ENCODE measurements around the gene TMEM132D. TPM values are rescaled to one million over a fixed set of nuclear protein-coding genes. Genes with fewer than 3 reads are reported as not detected.

Gene TMEM132D
- total RNA-seq, 2 experiments from 2014 or later = not detected

GRCh38 chr12:129025055-129025454 is 878.8 kb downstream of the TMEM132D start:
- ChIA-PET POLR2A (no interaction called here), CTCF (ENCODE audit: unreplicated experiment) (no interaction called here)
- Histone ChIP-seq H3K4me3 (ENCODE audit: low read depth, low read length, poor library complexity, severe bottlenecking) (no peak overlapping the region), H3K4me1 (ENCODE audit: insufficient read depth, low read length, poor library complexity, severe bottlenecking) (no peaks in the 10 kb centered on the region), H4K20me1 (ENCODE audit: insufficient read depth, low read length) (no peaks in the 10 kb centered on the region), H3K36me3 (ENCODE audit: insufficient read depth, low read length) (no peaks in the 10 kb centered on the region), H3K79me2 (ENCODE audit: insufficient read depth, low read depth, low read length) (no peaks in the 10 kb centered on the region), H2AFZ (ENCODE audit: low read length) (no peak overlapping the region), H3K9me2 (ENCODE audit: insufficient read depth, low read length) (no peaks in the 10 kb centered on the region), H3K4me2 (ENCODE audit: low read length) (no peak overlapping the region), H3K27ac (ENCODE audit: low read depth, low read length, poor library complexity, severe bottlenecking) (no peak overlapping the region), H3K9me3 (ENCODE audit: low read length) (no peaks in the 10 kb centered on the region)
- DNase-seq (ENCODE audit: low spot score) = no peak
- intact Hi-C loops (cut with micrococcal nuclease; ENCODE audit: unreplicated experiment) = no loop called here
- BruUV-seq (replicated peaks) = no TSS peak
- no peak for TF ChIP-seq EZH2phosphoT487 (IDR thresholded peaks at IDR 0.05; ENCODE audit: borderline replicate concordance, low read depth, low read length)
- TF ChIP-seq, protein P1, sequence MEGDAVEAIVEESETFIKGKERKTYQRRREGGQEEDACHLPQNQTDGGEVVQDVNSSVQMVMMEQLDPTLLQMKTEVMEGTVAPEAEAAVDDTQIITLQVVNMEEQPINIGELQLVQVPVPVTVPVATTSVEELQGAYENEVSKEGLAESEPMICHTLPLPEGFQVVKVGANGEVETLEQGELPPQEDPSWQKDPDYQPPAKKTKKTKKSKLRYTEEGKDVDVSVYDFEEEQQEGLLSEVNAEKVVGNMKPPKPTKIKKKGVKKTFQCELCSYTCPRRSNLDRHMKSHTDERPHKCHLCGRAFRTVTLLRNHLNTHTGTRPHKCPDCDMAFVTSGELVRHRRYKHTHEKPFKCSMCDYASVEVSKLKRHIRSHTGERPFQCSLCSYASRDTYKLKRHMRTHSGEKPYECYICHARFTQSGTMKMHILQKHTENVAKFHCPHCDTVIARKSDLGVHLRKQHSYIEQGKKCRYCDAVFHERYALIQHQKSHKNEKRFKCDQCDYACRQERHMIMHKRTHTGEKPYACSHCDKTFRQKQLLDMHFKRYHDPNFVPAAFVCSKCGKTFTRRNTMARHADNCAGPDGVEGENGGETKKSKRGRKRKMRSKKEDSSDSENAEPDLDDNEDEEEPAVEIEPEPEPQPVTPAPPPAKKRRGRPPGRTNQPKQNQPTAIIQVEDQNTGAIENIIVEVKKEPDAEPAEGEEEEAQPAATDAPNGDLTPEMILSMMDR (conservative IDR thresholded peaks at IDR 0.05; ENCODE audit: low read length) = no peak

Small RNA genes within 50 kb of the gene (small RNA-seq; reads per million reads assigned to genes)
- not detected for gene RF02271

All from OCI-LY7 (cell line).